ENCODE data around the gene THBS3. TPM values are rescaled to one million over a fixed set of nuclear protein-coding genes. Genes with fewer than 3 reads are reported as not detected.

THBS3 gene
- total and polyA plus RNA-seq, 8 donors, result 30.6 to 51.0 (median 42.8) TPM

- ATAC-seq, result no peak
- TF ChIP-seq, protein P1, sequence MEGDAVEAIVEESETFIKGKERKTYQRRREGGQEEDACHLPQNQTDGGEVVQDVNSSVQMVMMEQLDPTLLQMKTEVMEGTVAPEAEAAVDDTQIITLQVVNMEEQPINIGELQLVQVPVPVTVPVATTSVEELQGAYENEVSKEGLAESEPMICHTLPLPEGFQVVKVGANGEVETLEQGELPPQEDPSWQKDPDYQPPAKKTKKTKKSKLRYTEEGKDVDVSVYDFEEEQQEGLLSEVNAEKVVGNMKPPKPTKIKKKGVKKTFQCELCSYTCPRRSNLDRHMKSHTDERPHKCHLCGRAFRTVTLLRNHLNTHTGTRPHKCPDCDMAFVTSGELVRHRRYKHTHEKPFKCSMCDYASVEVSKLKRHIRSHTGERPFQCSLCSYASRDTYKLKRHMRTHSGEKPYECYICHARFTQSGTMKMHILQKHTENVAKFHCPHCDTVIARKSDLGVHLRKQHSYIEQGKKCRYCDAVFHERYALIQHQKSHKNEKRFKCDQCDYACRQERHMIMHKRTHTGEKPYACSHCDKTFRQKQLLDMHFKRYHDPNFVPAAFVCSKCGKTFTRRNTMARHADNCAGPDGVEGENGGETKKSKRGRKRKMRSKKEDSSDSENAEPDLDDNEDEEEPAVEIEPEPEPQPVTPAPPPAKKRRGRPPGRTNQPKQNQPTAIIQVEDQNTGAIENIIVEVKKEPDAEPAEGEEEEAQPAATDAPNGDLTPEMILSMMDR (IDR thresholded peaks at IDR 0.05), result no peak
- DNase-seq, result peak in 1 of 4 donors; percentile 55
- H3K27ac ChIP-seq, result no peak overlapping the region
- H3K9me3 ChIP-seq, result no peaks in the 10 kb centered on the region
- H3K4me1 ChIP-seq, result peaks cover 9 to 17% of the 10 kb centered on the region in 2 donors
- H3K36me3 ChIP-seq, result peaks cover 0 to 20% of the 10 kb centered on the region in 2 donors
- intact Hi-C loops (cut with DNase I), result no loop called here
- no peak overlapping the region for H3K4me3 ChIP-seq
- H3K27me3 ChIP-seq, result no peaks in the 10 kb centered on the region
These were observed 4.8 kb downstream of the THBS3 start for GRCh38 chr1:155202731-155203515.

GRCh38 chr1:155202198-155202597, 5.5 kb downstream of the THBS3 start:
- intact Hi-C loops (cut with DNase I), result no loop called here
- H3K36me3 ChIP-seq, result peaks cover 0 to 27% of the 10 kb centered on the region in 2 donors
- H3K27me3 ChIP-seq, result no peaks in the 10 kb centered on the region
- ATAC-seq, result no peak
- TF ChIP-seq, protein P1 (IDR thresholded peaks at IDR 0.05), result no peak
- peaks cover 3 to 10% of the 10 kb centered on the region in 2 donors for H3K4me1 ChIP-seq
- no peak for DNase-seq
- H3K4me3 ChIP-seq, result no peak overlapping the region
- H3K9me3 ChIP-seq, result no peaks in the 10 kb centered on the region
- H3K27ac ChIP-seq, result no peak overlapping the region

GRCh38 chr1:155200920-155201319, 6.8 kb downstream of the THBS3 start:
- intact Hi-C loops (cut with DNase I), result no loop called here
- Histone ChIP-seq H3K4me1 (peaks cover 0 to 5% of the 10 kb centered on the region in 2 donors), H3K36me3 (peaks cover 0 to 32% of the 10 kb centered on the region in 2 donors), H3K27me3 (no peaks in the 10 kb centered on the region), H3K27ac (no peak overlapping the region), H3K4me3 (no peak overlapping the region), H3K9me3 (no peaks in the 10 kb centered on the region)
- no peak for DNase-seq
- no peak for ATAC-seq
- TF ChIP-seq, protein P1 (IDR thresholded peaks at IDR 0.05), result no peak

- ATAC-seq, result no peak
- Histone ChIP-seq H3K9me3 (no peaks in the 10 kb centered on the region), H3K27me3 (peaks cover 0 to 6% of the 10 kb centered on the region in 2 donors), H3K4me1 (peaks cover 0 to 14% of the 10 kb centered on the region in 2 donors), H3K4me3 (no peak overlapping the region), H3K27ac (no peak overlapping the region), H3K36me3 (peaks cover 0 to 32% of the 10 kb centered on the region in 2 donors)
- no peak for DNase-seq
- intact Hi-C loops (cut with DNase I), result no loop called here
- TF ChIP-seq, protein P1 (IDR thresholded peaks at IDR 0.05), result no peak
These were observed 7.9 kb downstream of the THBS3 start for GRCh38 chr1:155199792-155200191.

DNA sequence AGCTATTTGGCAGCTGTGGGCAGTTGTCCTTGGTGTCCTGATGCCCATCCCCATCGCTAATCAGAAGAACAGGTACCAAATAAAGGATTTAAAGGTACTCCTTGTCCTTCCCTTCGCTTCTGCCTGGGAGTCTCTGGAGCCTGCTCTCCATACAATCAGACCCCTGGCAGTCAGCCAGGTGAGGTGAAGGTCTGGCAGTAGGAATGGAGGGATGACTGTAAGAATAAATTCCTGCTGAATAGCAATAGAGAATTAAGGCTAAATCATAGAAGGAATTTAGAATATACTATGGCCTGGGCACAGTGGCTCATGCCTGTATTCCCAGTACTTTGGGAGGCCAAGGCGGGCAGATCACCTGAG, 9.2 kb downstream of the THBS3 start:
- DNase-seq, result no peak
- Histone ChIP-seq H3K36me3 (peaks cover 0 to 32% of the 10 kb centered on the region in 2 donors), H3K9me3 (no peaks in the 10 kb centered on the region), H3K4me1 (peaks cover 9 to 27% of the 10 kb centered on the region in 2 donors), H3K4me3 (no peak overlapping the region), H3K27me3 (peaks cover 0 to 12% of the 10 kb centered on the region in 2 donors), H3K27ac (no peak overlapping the region)
- TF ChIP-seq, protein P1 (IDR thresholded peaks at IDR 0.05), result no peak
- ATAC-seq, result no peak
- intact Hi-C loops (cut with DNase I), result no loop called here
